ENCODE data around the gene KPTN.

Gene KPTN

DNA sequence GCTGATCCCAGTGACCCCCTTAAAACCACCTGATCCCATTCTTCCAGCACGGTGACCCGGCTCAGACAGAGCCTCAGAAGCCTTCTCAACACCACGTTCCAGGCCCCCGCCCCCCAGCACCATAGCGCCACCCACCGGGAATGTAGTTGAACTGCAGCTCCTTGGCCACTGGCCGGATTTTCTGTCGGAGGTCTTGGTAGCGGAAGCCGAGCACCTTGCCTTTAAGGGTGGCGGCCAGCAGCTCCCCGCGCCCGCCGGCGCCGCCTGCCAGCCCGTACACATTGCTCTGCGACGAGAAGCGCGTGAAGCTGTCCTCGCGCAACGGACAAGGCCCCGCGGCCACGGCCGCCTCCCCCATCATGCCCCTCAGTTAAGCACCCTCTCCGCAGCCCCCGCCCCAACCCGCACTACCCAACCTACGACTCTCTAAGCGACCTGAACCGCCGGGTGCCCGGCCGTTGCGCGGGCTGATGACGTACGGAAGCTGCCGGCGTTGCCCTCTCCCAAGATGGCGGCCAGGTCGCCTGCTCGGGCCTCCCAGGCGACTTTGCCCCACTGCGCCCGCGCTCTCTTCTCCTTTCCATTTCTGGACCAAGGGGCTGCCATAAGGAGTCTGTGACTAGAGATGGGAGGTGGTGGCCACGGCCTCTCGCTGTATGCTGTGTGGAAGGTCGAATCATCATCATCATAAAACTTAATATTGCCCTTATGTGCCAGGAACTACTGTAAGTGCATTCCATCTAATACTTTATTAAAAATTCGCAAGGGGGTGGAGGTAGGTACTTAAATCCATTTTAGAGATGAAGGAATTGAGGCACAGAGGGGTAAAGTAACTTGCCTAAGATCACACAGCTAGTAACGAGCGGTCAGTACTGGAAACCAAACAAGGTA, at the start of gene KPTN:
Gene KPTN (minus strand): TSS at position 420 of the 891 bp plus-strand sequence. CDS start 59 bp downstream, at position 361.
- DNase-seq (ENCODE audit: low spot score) = peak; percentile 86

DNA sequence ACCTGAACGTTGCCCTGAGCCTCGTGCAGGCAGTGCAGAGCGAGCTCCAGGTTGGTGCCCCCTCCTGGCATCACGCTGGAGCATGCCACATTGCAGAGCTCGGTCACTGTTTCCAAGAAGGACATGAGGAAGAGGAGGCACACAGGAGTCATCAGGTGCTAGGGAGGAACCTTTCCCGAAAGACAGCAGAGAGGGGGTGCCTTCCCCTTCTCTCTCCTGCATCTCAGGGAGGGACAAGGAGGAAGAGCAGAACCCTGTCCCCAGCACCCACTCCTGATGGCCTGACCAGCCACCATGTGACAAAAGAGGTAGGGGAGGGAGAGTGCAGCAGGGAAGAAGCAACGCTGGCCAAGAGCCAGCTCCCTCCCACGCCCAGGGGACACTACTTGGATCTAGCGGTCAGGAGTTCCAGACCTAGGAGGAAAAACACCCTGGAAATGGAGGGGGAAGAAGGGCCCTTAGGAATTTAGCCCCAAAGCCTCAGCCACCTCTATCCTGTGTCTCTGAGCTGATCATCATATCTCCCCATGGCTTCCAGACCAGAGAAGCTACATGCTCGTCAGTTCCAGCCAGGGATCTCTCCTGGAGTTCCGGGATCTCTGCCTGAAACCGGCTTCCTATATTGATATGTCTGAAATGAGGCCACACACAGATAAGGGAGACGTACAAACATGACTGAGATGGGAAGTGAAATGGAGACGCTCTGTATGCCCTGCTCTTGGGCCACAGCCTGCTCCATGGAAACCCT, 47.8 kb upstream of the KPTN start:
- no peak for DNase-seq (ENCODE audit: low spot score)

DNA sequence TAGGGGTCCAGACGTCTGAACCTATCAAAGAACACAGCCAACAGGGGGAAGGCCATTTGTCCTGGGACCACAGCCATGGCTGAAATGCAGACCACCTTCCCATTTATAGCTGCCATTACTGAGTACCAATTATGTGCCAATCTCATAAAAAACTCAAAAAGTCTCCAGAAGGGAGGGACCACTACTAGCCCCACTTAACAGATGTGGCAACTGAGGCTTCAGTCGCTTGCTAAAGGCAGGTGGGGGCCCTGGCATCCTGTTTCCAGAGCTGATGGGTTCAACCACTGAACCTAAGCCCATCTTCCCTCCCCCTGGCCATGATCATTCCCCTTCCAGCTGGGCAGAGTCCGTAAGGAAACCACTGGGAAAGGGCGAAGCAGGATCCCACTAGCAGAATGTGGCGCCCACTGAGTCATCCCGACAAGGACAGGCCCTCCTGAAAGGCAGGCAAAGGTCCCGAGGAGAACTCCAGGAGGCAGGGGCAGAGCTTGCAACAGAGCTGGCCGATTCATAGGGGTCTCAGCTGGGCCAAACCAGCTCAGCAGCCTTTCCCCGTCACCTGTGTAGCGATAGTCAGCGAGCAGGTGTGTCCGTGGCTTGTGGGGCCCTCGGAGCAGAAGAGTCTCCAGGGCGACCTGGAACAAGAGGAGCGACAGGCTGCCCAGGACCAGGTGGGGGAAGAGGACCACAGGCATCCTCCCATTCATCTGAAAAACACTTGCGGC, 45.2 kb upstream of the KPTN start:
- no peak for DNase-seq (ENCODE audit: low spot score)

DNA sequence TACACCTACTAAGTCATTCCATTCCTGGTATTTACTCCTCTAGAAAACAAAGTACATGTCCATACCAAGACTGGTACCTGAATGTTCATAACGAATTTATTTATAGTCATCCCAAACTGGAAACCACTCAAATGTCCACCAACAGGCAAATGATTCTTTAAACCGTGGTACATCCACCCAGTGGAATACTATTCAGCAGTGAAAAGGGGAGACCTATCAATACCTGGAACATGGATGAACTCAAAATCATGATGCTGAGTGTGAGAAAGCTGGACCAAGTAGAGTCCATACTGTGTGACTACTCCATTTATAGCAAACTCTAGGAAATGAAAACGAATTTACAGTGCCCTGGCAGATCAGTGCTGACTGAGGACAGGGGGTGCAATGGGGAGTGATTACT, 42.8 kb upstream of the KPTN start:
- no peak for DNase-seq (ENCODE audit: low spot score)

DNA sequence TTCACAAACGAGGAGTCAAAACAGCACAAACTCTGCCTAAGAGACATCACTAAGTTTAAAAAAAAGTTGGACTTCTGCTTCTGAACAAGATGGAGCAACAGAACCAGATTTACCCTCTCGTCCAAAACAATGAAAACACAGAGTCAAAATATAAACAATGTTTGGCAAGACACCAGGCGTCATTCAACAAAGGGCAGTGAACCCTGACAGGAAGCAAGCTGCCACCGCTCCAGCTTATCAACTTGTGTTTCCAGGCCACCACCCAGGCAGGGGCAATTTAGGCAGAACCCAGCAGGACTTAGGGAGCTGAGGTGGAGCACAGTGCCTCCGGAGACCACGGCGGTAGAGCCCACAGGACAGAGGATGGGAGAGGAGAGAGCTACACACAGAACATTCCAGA, 39.5 kb upstream of the KPTN start:
- no peak for DNase-seq (ENCODE audit: low spot score)

DNA sequence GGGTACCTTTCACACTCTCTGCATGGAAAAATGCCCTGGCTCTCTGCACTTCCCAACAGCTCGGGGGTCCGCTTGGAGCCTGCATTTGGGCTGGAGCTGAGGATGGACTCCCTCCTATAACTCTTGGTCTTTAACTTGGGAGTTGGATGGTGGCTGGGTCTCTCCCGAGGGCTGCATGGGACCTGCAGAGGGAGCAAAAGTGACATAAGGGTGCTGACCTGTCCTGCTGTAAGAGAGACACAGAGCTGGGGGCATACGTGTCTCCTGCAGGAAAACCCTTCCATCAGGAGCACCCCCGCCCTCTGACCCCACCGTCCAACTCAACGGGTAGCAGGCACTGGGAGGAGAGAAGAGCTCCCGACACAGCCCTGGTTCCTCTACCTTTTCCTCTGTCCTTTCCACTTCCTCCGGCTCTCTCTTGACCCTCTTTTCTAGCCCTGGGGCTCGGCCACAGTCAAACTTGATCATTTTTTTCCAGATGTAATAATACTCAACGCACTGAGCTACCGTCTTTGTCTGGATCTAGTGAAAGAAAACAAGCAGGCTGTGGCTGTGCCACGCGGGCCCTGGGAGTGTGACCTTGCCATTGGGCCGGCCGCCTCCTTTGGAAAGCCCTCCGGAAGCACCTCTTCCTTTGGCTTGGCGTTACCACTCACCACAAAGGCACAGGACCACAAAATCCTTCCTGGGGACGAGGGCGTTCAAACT, 37.6 kb upstream of the KPTN start:
- no peak for DNase-seq (ENCODE audit: low spot score)

DNA sequence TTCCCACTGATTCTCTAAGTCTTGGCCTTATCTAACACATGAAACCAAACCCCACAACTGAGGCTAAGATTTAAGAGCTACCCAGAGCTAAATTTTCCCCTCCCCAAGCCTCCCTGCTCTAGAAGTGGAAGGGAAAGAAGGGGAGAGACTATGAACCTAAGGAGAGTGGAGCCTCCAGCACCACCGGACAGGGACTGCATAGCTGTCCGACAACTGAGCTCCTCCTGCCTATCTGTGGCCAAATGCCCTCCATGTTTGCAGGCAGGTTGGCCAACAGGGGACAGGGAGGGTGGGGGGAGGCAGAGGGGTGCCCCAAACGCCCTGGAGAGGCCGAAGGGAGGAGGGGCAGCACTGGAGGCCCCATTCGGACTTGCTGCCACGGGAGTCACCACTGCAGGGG, 36.8 kb upstream of the KPTN start:
- no peak for DNase-seq (ENCODE audit: low spot score)

DNA sequence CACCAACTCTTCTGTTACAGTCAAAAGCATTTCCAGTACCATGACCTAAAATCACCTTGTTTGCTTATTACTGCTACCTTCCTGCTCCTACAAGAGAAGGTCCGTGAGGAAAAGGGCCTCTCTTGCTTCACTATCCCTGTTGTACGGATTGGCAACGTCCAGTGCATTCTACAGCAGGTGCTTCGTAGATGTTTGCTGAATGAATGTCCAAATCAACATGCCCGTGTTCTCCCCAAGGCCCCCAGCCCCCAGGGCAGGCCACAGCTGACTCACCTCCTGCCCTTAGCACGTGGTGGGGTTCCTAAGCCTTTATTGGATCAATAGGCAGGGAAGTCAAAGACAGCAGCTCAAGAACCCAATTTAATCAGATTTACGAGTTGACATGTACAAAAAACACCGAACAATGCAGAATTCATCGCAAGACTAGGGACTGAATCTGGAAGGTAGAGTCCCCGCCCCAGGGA, 36.4 kb upstream of the KPTN start:
- no peak for DNase-seq (ENCODE audit: low spot score)

DNA sequence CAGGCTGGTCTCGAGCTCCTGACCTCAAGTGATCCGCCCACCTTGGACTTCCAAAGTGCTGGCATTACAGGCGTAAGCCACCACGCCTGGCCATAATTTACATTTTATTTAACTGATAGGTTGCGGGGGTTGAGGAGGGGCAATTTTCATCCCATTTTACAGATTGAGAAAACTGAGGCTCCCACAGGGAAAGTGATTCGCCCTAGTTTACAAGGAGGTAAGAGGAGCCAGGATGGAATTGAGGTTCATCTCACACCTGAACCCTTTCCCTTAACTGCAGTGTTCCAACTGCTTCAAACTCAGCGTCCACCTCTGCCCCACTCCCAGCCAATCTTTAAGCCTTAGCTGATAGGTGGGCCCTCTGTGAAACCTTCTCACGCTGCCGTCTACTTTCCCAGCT, 34.8 kb upstream of the KPTN start:
- DNase-seq (ENCODE audit: low spot score) = no peak

DNA sequence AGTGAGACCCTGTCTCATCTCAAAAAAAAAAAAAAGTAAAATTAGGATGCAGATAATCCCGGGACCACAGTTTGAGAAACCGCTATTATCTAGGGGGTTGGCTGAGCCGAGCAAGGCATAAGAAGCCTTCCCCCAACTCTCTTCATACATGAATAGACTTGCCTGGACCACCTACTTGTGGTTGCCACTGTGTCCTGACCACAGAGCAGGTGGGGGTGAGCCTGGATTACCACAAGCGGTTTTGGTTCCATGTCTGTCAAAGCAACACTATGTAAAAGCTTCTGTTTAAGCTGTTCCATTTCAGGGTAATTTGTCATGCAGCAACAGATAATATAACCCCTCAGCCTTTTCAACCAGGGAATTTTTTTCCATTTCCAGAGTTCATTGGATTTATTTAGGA, 34.1 kb upstream of the KPTN start:
- peak; percentile 44 for DNase-seq (ENCODE audit: low spot score)

DNA sequence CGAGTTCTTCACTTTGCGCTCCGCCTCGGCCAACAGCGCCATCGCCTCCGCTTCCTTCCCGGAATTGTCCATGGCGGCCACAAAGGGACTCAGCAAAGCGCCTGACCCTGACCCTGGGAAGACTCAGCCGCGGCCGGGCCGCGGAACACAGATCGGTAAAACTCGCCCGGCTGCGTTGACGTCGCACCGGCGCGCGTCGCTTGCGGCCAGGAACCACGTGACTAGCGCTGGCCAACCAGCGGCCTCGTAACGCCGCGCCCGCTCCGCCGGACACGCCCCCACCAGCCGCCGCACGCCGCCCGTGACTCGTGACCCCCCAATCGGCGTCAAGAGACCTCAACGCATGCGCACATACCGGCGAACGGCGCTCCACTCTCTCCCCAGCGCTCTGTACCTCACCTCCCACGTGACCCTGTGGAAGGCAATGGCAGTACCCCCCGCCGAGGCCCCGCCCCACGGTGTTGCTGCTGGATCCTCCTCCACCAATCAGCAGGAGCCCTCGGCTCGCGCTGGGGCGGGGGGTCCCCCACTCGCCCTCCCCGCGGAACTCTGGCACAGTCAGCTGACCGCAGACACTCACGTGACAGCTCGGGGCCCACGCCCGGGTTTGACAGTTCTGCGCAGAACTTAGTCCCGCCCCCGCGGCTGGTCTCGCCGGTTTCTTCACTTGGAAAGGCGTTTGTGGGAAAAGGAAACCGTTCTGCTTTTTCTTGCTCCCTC, 31.0 kb upstream of the KPTN start, which contains the start of gene NAPA:
Gene NAPA (minus strand): TSS at position 195 of the 720 bp plus-strand sequence. CDS start 123 bp downstream, at position 72.
- peak; percentile 100 for DNase-seq (ENCODE audit: low spot score)

DNA sequence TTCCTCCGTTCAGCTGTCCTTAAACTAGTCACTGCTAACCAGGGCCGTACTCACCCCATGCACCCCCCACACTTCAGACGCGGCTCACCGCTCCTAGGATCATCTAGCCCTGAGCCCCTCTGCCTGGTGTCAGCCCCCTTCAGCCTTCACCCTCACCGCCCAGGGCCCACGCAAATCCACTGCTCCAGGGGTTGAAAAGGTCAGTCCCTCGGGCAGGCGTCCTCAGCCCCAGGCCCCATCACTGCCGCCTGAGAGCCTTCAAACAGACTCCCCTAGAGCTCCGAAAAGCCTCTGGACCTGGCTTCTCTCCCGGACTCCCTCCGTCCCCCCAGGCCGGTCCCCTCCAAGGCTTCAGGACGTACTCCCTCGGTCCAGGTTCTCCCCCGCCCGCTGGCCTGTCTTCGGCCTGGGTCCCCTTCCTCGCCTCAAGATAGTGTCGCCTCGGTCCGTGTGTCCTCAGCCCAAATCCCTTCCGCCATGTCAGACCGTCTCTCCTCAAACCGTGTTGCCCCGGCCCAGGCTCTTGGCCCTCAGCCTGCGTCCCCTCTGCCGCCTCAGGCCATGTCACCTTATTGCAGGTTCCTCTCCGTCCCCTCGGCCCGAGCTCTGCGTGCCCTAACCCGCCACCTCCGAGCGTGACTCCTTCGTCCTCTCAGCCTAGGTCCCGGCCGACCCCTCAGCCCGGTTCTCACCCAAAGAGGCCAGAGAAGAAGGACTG, 30.3 kb upstream of the KPTN start:
- DNase-seq (ENCODE audit: low spot score) = no peak

DNA sequence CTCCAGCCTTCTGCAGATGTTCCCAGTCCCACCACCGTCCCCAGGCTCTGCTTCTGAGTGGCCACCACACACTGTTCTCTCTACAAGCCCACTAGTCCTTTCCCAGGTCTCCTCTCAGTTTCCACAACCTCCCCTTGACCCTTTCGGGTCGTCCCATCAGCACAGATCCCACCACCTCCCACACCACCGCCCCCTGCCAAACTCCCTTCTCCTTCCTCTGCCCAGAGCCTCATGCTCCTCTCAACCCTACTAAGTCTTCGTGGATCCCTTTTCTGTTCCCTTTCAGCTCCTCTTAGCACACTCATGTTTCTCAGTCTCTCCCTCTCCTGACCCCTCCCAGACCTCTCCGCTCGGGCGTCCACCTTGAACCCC, 28.9 kb upstream of the KPTN start:
- no peak for DNase-seq (ENCODE audit: low spot score)

DNA sequence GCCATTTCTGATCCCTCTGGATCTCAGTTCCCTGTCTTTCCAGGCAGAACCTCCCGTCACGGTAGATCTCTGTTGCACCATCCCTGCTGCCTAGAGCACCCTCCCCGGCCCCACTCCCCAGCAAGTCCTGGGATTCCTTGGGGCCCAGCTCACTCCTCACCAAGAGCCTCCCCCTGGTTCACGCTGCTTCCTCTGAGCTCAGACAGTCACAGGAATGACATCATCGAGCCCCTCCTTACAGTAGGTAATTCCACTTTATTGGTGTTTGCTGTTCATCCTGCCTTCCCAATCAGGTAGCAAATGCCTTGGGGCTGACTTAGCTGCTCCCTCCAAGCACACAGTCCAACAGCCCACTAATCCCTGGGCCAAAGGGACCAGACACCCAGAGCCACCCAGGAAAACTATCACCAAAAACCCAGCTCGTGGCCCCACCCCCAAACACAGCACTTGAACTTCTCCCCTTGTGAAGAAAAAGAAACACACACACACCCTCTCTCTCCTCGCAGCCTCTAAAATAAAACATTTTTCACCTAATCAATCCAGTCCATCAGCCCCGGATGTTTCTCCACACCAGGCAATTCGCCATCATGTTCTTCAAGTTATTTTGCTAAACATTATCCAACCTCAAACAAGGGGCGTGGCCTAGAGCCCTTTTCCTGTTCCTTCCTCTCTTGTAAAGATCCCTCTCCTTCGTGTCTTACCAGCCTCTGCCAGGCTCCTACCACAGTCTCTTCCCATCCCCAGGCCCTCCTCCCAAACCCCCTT, 28.3 kb upstream of the KPTN start:
- no peak for DNase-seq (ENCODE audit: low spot score)

DNA sequence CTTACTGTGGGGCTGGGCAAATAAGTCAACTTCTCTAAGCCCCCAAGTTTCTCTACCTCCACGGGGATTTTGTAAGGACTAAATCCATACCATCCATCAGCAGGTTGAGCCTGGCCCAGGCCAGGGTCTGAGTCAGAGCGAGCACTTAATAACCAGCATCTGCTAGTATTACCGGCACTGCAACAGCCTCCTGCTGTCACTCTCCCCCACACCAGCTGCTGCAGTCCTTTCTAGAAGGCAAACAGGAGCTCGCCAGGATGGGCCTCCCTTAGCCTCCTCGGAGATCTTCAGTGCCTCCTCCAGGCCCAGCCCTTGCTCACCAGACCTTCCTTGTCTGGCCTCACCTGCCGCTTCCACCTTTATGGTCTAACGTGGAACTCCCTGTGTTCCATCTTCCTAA, 27.7 kb upstream of the KPTN start:
- no peak for DNase-seq (ENCODE audit: low spot score)

DNA sequence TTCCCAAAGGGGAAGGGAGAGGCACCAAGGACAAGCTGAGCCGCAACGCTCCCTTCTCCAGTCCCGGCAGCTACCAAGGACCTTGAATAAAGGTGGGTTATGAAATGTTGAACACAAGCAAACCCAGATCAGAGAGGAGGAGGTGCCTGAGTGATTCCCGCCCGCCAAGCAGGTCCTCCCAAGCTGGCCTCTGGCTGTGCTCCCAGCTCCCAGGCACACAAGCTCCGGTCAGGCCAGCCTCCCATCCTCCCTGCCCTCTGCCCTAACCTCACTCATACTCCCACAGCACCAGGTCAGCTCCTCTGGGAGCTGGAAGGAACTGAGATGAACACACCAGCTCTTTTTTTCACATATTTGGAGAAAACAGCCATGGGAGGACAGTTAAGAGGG, 27.1 kb upstream of the KPTN start:
- no peak for DNase-seq (ENCODE audit: low spot score)

DNA sequence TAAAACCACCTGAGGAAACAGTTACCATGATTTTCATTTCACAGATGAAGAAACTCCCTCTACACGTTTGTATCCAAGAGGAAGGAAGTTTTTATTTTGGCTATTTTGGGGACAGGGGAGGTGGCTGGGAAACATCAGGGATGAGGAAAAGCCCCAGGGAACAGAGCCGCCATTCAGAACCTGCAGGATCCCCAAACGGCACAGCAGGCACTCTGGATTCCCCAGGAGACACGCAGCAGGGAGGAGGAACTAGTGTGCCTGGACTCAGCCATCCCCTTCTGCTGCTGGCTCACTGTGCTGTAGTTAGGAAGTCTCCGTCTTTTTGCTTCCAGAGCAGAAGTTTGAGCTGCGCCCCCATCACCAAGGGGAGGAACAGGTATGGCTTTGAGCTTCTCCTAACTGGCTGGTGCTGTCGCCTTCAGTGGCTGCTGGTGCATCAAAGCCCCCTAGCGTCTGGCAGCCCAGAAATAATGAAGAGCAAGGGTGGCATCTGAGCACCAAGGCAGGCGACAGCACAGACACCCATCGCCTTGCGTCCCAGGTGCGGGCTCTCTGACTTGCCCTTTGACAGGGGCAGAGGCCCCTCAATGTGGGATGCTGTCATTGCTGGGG, 26.6 kb upstream of the KPTN start:
- DNase-seq (ENCODE audit: low spot score) = no peak

DNA sequence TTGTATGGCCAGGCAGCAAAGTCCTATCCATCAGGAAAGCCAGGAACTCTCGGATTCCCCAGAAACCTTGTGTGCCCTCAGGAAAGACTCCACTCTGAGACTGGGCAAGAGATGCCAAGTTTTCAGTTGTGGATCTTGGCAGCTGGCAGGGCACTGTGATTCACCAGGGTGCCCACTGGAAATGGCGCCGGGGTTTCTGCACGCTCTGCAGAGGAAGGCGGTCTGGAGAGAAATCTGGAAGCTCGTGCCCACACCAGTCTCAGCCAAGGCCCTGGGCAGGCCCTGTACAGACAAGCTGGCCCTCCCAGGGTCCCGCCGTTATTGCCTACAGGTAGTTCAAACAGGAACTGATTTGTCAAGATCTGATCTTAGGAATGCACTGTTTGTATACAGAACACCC, 26.0 kb upstream of the KPTN start:
- DNase-seq (ENCODE audit: low spot score) = no peak

DNA sequence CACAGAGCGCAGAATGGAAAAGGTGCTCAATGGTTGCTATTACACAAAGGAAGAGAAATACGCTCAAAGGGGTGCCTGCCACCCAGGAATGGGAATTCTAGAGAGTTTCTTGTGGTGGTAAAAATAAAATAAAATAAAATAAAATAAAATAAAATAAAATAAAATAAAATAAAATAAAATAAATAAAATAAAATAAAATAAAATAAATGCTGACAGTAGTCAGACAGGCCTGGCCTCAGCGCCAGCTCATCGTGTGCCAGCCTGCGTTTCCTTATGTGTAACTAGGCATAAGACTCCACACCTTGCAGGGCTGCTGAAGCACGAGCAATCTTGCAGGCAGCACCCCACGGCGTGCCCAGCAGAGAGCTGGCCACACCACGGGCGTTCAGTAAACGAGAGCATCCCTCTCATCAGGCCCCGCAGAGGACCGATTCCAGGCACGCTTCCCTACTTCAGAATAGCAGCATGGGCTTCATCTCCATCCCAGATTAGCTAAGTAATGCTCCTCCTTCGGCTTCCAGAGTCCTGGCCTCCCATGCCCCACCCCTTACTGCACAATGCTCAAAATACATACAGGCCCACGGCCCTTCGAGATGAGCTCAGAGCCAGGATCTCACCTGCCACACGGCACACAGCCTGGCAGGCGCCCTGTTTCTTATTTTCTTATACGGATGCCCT, 25.3 kb upstream of the KPTN start:
- no peak for DNase-seq (ENCODE audit: low spot score)

Data from CD4-positive, alpha-beta T cell treated with Interleukin-15 for 4 hours (primary cell).